NCI-H69 (cell line): ENCODE measurements around the gene WFIKKN2.

ENCODE experiments used
- DNase-seq: peaks from one replicate; lab custom pipeline; 2025; lab: John Stamatoyannopoulos, UW

WFIKKN2 gene

DNA sequence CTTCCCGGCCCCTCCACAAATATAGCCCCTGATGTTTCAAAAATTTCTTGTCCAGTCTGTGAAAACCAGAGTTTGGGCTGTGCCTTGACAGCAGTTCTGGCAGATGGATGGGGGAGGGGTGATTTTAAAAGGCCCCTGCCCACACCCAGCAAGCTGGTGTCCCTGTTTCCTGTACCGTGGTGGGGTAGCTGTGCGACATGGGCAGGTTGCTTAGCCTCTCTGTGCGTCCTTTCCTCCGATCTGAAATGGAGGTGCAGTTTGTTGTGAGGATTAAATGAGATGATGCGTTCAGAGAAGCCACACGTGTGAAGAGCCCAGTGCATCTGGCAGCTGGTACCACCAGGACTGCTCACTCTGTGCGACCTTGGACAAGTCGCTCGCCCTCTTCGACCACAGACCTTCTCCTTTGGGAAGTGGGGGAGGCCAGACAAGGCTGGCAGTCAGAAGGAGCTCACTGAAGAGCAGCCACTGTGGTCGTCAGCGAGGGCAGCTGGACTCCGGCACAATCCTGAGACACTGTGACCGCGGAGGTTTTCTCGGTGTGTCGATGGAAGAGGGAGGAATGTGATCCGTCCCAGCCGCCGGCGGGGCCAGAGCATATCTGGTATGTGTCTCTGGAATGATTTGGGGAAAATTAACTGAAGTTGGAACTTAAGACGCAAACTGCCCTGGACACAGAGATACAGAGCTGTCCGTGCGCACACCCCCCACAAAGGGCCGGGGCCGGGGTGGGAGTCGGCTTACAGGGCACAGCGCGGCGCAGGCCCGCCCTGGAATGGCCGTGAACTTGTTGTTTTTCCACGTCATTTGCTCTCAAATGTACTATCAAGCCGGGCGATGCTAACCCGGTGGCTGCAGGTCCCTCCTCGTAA, 721 bp upstream of the WFIKKN2 start:
- DNase-seq: no peak

DNA sequence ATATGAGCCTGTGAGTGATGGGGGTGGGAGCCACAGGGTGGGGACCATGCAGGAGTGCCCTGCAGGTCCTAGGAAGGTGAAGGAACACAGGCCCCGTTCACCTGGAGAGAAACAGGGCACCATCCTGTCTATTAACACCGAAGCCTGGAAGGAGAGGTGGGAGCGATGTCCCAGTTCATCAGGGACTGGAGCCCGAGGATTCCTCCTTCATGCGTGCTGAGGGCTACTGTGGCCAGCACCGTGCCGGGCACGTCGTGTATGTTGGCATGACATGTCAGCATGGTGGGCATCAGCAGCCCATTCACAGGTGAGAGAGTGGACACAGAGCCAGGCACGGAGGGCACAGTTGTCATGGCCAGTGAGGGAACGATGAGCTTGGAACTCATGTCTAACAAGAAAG, 1.4 kb downstream of the WFIKKN2 start:
- DNase-seq: no peak

DNA sequence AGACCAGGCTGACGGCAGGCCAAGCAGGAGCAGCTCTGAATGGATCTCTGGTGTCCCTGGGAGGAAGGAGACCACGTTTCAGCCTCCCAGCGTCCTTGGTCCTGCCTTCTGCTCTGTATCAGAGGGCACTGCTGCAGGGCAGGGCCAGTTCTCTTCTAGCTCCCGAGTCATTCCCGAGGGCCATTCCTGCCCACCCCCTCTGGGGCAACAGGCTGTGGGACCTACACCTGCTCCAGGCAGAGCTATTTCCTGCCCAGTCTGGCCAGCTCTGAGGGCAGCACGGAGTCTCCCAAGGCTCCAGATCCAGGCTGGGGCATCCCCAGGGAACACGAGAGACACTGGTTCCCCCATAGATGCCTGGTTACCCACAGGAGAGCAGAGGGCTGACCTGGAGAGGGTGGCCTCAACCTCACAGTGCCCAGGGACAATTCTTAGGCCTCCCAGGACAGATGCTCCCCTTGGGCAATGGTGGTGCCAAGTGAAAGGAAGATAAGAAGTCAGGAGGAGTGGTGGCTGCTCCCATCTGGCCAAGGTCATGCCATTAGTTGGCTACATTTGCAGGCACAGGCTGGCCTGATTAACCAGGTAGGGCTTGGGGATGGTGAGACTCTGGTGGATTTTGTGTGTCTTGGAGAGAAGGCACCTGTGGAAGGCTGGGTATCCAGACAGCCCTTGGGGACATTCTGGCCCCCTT, 2.0 kb downstream of the WFIKKN2 start:
- DNase-seq: no peak

DNA sequence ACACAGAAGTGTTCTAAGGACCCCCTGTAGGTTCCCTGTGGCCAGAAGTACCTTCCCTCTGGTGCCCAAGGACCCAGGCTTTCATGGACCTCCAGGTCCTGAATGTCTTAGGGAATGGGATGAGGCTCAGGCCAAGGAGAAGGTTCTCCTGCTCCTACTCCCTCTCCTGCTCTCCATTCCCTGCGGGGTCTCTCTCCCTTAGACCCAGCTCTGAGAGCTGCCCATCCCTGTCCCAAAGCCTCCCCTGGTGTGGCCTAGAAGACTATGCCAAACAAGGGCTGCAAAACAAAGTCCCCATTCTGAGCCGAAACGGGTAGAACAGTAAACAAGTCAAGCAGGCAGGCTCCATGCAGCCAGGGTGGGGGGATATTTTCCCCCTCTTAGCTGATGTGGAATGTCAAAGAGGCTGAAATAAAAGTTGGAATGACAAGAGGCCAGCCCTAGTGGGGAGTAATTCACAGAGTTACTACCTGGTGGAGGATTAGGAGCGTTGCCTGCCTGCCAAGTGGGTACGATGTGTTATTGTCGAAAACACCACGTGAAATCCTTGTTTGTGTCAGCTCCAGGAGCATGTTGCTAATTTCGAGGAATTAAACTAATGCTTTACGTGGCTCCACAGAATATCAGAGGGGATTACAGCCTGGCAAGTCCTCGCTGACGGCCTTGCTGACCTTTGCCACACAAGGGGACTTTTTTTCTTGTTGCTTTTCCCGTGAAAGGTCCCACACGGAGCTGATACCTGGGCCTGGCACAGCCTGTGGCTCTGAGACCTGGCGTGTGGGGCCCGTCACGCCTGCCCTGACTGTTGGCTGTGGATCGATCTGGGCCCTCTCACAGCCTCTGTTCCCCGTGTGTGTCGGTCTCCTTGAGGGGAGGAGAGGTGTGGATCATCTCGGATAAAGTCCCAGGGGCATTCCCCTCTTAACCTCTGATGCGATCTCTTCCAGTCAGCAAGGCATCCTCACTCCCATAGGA, 2.9 kb downstream of the WFIKKN2 start:
- no peak for DNase-seq

GRCh38 chr17:50839591-50840310, 4.4 kb downstream of the WFIKKN2 start:
- no peak for DNase-seq

DNA sequence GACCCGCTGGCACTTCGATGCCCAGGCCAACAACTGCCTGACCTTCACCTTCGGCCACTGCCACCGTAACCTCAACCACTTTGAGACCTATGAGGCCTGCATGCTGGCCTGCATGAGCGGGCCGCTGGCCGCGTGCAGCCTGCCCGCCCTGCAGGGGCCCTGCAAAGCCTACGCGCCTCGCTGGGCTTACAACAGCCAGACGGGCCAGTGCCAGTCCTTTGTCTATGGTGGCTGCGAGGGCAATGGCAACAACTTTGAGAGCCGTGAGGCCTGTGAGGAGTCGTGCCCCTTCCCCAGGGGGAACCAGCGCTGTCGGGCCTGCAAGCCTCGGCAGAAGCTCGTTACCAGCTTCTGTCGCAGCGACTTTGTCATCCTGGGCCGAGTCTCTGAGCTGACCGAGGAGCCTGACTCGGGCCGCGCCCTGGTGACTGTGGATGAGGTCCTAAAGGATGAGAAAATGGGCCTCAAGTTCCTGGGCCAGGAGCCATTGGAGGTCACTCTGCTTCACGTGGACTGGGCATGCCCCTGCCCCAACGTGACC, 5.0 kb downstream of the WFIKKN2 start:
- DNase-seq: no peak

DNA sequence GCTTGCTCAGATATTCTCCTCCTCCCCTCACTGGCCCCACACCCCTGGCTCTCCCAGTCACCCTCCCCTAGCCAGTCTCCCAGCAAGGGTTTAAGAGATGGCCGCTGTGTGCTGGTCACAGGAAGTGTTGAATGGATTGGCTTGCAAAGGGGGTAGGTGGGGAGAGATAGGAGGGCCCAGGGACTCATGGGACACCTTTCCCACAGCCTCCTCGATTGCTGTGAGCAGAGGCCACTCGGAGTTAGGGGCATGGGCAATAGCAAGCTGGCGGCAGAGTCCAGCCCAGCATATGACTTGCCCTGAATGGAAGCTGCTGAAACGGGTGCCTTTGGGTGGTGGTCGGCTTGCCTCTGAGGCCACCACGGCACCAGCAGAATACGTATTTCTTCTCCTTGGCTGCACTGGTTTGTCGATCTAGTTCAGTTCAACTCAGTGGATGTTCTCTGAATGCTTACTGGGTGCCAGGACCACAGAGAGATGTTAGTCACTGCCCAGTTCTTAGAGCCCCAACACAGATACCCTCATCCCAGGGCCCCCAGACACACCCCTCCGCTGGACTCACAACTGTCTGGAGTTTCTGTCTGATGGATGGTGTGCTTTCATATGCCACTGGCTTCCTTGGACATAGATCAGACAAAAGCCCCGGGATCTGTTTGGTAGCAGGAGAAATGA, 6.0 kb downstream of the WFIKKN2 start:
- DNase-seq: no peak

GRCh38 chr17:50841949-50842354, 6.6 kb downstream of the WFIKKN2 start:
- peak; percentile 83 for DNase-seq

DNA sequence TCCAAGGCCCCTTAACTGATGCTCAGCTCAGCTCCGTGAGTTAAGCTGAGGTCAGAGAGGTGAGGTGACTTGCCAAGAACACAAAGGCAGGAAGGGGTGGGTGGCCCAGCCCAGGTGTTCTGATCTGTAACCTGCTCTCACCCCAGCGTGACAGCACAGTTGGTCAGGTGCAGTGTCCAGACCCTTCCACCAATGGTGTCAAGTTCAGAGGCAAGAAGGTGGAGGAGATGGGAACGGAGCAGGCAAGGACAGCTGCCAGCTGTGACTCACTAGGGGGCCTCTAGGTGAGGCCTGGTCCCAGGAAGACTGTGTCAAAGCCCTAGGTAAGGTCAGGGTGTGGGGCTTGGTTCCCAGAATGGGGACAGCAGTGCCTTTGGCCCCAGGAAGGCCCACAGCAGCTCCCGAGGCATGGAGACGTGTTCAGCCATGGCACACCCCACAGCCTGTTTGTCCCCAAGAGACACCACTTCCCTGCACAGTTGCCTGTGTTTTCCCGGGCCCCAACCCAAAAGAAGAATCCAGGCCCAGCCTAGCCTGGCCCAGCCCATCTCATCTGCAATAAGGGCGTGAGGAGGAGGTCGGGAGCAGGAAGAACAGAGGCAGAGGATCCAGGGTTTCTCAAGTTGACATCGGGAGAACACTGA, 7.2 kb downstream of the WFIKKN2 start:
- DNase-seq: no peak

DNA sequence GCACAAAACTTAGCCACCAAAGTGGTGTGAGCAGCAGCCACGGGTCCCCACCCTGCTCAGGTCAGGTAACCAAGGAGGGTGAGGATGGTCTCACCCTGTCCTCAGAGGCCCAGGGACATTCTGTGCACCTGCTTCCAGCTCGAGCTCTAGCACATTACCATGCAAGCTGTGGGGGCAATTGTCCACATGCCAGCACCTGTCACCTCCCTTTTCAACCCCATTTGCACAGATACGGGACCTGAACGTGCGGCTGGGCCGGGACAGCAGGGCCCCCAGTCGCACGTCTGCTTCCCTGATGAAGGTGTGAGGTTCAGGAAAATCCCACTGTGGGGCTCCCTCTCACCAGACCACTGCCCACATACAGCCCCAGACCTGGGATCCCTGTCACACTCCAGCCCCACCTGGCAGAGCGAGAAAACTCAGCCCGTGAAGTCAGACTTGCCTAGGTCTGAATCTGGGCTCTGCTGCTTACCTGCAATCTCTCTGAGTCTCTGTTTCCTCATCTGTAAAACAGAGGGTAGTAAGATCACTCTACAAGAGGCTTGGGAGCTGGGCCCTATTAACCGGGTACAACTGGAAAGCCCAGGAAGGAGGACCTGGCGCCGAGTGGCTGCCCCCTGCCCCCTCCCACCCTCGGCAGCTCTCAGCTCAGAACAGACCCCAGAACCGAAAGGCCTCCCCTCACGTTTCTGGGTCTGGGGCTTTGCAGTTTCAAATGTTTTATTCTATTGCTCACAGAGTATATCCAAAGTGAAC, 7.9 kb downstream of the WFIKKN2 start:
- no peak for DNase-seq

DNA sequence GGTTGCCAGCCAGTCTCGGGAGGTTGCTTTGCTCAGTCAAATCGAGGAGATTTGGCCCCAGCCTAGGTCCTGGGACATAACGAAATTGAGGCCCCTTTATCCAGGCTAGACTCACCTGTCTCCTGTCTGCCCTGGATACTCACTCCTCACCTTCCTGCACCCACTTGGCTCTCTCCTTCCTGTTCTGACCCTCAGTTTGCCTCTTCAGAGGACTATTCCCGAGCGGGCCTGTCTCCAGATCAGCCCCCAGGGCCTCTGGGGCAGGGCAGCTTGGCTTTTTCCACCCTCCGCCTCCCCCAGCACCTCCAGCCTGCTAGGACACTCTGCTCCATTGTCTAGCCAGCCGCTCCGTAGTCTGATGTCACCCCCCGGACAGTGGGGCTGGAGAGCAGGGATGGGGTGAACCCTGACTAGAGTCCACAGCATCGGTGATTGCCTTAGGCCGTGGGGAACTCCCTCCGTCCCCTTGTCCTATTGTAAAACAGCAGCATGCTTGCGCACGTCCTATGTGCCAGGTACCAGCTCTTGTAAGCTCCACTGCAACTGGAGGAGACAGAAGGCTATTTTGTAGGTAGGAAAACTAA, 8.8 kb downstream of the WFIKKN2 start:
- no peak for DNase-seq

DNA sequence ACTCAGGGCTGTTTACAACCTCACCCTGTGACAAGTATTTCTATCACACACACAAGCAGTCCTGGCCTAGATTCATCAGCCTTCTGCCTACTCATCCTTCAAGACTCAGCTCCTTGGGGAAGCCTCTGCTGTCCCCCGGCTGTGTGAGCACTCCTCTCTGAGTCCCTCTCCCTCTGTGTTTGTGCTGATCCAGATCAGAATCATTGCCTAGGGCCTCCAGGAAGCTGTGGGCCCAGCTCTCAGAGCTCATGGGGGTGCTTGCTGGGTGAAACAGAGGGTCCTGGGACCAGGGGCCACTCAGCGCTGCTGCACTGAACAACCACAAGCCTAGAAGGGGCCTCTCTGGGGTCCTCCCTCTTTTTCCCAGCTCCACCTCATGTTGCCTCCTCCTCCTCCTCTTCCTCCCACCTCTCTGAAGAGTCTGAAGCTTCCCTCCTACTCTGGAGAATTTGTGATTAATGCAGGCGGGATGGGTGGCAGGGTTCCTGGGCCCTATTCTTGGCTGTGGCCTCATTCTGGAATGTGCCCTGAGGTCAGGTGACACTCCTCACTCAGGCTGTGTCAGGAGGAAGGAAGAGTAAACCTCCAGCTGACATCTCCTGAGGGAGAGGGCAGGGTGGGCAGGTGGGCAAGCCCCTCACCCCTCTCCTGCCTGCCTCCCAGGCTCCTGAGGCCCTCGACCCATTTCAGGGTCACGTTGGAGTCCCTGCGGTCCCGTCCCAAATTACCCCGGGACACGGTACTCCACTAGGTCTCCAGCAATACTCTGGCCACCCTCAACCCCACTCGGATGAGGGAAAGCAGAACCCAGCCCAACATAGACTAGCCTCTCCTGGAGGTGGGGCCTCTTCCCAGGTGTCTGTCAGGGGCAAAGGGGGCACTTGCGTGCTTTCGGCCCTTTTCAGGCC, 10.1 kb downstream of the WFIKKN2 start:
- no peak for DNase-seq

DNA sequence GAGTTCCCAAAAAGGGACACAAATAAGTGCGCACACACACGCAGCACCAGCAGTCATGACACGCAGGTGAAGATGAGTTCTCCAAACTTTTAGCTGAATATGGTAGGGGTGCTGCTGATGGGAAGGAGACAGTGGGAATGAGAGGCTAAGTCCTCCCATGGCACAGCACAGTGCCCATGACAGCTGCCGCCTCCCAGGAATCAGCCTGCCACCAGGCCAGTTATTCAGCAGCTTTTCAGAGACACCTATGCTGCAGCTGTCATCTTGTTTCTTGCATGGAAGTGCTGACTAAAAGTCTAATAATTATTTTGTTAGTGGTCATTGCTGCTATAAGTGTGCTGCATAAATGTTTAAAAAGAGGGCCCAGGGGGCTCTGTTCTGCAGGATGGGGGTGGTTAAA, 12.2 kb downstream of the WFIKKN2 start:
- DNase-seq: no peak

DNA sequence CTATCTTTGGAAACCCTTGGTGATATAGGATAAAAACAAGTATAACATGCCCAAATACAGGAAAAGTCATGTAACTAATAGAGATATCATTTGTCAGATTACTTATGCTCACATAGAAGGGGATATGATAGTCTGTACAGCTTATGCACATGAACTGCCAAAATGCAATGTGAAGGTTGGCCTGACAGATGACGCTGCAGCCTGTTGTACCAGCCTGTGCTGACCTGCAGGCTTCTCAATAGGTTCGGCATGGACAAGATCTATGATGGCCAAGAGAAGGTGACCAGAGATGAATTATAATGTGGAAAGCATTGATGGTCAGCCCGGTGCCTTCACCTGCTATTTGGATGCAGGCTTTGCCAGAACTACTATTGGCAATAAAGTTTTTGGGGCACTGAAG, 12.7 kb downstream of the WFIKKN2 start:
- DNase-seq: no peak

GRCh38 chr17:50848711-50849110, 13.3 kb downstream of the WFIKKN2 start:
- no peak for DNase-seq

DNA sequence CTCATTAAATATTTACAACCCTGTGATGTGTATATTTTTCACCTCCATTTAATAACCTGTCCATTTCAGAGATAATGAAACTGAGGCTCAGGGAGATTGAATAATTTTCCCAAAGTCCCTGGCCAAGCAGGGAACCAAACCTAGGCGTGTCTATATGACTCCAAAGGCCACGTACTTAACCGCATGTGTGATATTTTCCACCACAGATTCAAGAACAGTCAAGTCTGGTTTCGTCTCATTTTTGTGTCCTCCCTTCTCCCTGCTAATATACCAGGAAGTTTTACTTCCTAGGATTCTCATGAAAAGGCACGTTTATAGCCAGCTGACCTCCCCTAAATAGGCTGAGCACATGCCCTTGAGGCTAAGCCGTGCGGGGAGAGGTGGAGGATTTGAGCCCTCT, 15.3 kb downstream of the WFIKKN2 start:
- DNase-seq: no peak

GRCh38 chr17:50853015-50853615, 17.7 kb downstream of the WFIKKN2 start:
- DNase-seq: no peak

- no peak for DNase-seq
Observed at GRCh38 chr17:50853781-50854180, 18.4 kb downstream of the WFIKKN2 start.
